ENCODE results near the gene EIF3K.
"Not testable (repeated sequence)": the region's sequence is repeated elsewhere in the genome, so short reads cannot be mapped to it uniquely, and the experiment has no call there.

The EIF3K gene

GRCh38 chr19:38618590-38619360 is at the start of gene EIF3K:
Gene EIF3K (plus strand): TSS chr19:38619188. CDS start chr19:38619269, 81 bp downstream.
- DNase-seq (ENCODE audit: low read depth): peak; percentile 98

DNA sequence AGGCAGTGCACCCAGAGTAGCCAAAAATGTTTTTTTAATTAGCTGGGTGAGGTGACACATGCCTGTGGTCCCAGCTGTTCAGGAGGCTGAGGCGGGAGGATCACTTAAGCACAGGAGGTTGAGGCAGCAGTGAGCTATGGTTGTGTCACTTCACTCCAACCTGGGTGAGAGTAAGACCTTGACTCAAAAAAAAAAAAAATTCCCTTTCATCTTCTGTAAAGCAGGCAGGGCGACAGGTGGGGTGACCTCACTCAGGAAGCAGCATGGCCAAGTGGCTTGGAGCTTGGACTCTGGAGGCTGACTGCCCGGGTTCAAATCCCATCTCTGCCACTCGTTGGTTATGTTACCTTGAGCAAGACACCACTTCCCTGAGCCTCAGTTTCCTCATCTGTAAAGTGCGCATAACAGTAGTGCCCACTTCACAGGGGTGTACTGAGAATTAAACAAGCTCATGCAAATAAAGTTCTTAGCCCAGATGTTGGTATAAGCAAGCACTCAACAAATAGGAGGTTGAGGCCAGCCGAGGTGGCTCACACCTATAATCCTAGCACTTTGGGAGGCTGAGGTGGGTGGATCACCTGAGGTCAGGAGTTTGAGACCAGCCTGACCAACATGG is 49.5 kb upstream of the EIF3K start:
- no peak for DNase-seq (ENCODE audit: low read depth)

DNA sequence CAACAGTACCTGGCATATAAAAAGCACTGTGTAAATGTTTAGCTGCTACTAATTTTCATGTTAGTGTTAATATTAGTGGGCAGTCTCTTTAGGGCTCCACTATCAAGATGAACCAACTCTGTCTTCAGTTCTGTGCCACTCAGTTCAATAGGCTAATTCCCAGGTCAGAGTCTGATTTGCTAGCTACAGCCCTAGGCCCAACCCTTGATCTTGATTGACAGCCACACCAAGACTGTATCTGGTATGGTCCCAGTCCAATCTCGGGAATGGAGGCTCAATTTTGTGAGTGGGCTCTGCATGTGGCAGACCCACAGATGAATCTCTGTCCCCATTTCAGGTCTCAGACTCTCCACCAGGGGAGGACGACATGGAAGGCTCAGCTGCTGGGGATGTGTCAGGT is 47.3 kb upstream of the EIF3K start:
- DNase-seq (ENCODE audit: low read depth): no peak

DNA sequence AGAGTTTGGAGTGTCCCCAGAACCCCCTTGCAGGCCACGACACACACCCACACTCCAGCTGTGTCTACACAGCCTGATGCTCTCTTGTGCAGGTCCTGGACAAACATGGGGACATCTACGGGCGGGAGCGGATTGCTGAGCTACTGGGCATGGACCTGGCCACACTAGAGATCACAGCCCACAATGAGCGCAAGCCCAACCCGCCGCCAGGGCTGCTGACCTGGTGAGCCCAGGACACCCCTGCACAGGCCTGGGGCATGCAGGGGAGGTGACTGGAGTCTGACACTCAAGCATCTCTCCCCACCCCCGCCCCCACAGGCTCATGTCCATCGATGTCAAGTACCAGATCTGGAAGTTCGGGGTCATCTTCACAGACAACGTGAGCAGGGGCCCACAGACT is 41.2 kb upstream of the EIF3K start:
- DNase-seq (ENCODE audit: low read depth): no peak

- not testable (repeated sequence) for DNase-seq (ENCODE audit: low read depth)
These were observed 39.7 kb upstream of the EIF3K start for GRCh38 chr19:38579304-38579703.

DNA sequence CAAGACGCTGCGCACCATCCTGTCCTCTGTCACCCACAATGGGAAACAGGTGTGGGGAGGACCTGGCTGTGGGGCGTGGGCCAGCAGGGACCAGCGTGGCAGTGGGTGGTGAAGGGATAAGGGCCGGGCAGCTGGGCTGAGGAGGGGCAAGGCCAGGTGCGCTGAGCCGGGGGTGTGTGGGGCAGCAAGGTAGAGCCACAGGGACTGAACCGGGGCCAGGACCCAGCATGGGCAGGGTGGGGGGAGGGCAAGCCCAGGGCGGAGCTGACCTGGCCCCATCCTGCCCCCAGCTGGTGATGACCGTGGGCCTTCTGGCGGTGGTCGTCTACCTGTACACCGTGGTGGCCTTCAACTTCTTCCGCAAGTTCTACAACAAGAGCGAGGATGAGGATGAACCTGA is 38.9 kb upstream of the EIF3K start:
- no peak for DNase-seq (ENCODE audit: low read depth)

DNA sequence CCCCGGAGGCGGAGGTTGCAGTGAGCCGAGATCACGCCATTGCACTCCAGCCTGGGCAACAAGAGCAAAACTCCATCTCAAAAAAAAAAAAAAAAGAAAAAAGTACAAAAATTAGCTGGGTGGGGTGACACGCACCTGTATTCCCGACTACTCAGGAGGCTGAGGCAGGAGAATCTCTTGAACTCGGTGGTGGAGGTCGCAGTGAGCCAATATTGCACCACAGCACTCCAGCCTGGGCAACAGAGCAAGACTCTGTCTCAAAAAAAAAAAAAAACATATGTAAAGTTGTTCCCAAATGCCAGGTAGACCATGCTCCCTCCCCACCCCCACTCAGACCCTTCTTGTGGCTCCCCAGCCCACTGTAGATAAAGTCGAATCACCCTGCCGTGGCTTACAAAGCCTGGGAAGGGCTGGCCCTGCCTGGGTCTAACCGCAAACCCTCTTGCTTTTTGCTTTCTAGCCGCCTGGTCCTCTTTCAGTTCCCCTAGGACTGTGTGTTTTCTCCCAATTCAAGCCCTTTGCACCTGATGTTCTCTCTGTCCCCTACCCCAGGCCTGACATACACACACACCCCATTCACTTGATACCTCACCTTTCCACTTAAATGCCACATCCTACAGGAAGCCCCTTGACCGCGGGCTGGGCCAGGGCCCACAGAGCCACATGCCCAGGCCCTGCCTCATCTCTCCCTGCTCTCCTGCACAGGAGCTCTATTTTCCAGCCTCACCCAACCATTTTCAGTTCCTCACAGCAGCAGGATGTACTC is 35.6 kb upstream of the EIF3K start:
- DNase-seq (ENCODE audit: low read depth): no peak

DNA sequence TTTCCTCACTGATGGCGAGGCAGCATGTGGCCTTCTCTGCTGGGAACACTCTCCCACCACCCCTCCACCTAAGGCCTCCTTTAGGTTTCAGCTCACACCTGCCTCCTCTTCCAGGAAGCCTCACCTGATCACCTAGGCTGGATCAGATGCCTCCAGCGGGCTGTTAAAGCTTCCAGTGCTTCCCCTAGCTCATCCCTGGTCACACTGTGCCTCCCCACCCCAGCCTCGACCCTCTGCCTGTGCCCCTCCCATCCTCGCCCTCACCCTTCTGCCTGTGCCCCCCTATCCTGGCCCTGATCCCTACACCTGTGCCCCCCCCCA is 35.0 kb upstream of the EIF3K start:
- no peak for DNase-seq (ENCODE audit: low read depth)

DNA sequence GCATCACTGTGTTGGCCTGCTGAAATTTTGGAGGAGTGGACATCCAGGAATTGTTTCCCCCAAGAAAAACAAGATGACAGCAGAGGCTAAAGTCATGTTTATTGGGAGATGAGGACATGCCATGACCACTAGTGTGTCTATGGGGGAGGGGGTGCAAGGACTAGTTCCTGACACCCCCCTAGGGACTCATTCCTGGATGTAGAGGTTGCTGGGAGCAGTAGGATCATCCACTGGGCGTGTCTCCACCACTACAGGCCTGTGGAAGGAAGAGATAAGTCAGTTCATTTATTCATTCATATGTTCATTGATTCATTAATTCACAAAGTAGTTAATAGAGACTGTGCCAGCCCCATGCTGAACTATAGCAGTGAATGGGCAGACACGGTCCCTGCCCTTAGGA is 31.4 kb upstream of the EIF3K start:
- no peak for DNase-seq (ENCODE audit: low read depth)

GRCh38 chr19:38588041-38588440 is 30.9 kb upstream of the EIF3K start:
- no peak for DNase-seq (ENCODE audit: low read depth)

- no peak for DNase-seq (ENCODE audit: low read depth)
These were observed 26.0 kb upstream of the EIF3K start for GRCh38 chr19:38592940-38593339.

DNA sequence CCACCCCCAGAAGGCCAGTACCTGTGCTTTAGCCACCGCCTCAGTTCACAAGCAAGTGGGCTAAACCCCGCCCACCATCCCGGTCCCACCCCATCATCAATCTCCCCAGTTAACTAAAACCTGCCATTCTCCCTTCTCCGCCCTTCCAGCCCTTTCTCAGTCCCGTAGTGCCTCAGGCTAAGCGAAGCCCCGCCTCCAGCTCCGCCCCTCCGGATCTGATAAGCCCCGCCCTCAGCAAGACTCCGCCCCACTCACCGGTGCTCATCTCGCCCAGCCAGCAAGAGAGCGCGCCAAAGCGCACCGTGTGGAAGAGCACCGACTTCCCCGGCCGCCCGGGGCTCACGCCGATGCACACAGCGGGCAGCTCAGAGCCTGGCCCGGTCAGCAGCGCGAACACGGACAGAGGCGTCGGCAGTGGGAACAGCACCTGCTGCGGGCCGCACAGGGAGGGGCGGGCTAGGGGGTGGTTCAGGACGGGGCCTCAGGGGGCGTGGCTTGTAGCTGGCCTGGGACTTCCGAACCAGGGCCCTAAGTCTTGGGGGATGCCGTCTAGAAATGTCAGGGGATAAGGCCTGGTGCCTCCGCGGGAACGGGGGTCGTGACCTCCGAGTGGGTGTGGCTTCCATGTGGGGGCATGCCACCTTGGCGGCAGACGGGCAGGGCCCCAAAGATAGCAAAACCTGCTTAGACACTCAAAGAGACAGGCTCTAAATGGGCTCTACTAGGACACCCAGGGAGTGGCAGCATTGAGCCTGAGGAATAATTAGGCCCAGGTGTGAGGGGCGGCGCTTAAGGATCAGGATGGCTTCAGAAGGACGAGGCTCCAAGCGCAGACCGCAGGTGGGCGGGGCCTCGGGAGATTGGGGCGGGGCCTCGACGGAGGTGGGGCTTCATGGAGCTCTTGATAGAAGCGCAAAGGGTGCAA is 22.7 kb upstream of the EIF3K start:
- DNase-seq (ENCODE audit: low read depth): no peak

GRCh38 chr19:38597075-38597474 is 21.9 kb upstream of the EIF3K start:
- DNase-seq (ENCODE audit: low read depth): no peak

GRCh38 chr19:38599722-38600121 is 19.3 kb upstream of the EIF3K start:
- no peak for DNase-seq (ENCODE audit: low read depth)

DNA sequence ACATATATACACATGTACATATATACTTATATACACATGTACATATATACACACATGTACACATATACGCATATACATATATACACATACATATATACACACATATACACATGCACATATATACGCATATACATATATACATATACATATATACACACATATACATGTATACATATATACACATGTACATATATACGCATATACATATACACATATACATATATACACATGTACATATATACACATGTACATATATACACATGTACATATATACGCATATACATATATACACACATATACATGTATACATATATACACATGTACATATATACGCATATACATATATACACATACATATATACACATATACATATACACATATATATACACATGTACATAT is 16.1 kb upstream of the EIF3K start:
- not testable (repeated sequence) for DNase-seq (ENCODE audit: low read depth)

DNA sequence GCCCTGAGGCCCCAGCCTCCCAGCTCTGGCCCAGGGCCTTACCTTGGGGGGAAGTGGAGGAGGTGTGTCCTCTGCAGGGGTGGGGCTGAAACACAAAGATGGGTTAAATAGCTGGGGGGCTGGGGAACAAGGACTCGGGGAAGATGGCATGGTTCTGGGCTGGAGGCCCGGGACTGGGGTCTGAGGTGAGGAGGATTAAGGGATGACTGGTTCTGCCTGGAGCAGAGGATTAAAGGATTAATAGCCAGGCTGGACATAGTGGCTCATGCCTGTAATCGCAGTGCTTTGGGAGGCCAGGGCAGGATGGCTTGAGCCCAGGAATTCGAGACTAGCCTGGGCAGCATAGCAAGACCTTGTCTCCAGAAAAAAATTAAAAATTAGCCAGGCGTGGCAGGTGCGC is 12.9 kb upstream of the EIF3K start:
- no peak for DNase-seq (ENCODE audit: low read depth)

GRCh38 chr19:38614289-38614688 is 4.7 kb upstream of the EIF3K start:
- DNase-seq (ENCODE audit: low read depth): no peak

- no peak for DNase-seq (ENCODE audit: low read depth)
These were observed 3.9 kb upstream of the EIF3K start for GRCh38 chr19:38615007-38615581.

DNA sequence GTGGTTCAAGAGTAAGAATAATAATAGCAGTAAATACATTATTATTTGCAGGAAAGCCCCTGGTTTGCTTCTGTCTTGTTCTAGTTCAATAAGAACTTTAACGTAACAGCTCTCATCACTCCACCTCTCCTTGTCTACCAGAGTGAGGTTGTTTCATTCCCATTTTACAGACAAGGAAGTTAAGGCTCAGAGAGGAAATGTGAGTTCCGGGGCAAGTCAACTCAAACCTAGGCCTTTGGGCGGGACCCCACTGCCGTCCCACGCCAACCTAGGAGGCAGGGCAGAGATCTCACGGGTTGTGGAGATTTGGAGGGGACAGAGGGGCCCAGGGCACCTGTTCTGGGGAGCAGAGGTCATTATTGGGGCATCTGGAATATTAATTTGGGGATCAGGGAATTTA is 2.7 kb upstream of the EIF3K start:
- no peak for DNase-seq (ENCODE audit: low read depth)

GRCh38 chr19:38617283-38617763 is 1.7 kb upstream of the EIF3K start:
- DNase-seq (ENCODE audit: low read depth): no peak

GRCh38 chr19:38617764-38618589 is 1.0 kb upstream of the EIF3K start, which contains the start of gene MAP4K1:
Gene MAP4K1 (minus strand): TSS chr19:38617953. CDS start chr19:38617895, 58 bp downstream.
- DNase-seq (ENCODE audit: low read depth): peak; percentile 40
